CD4-positive, alpha-beta T cell treated with Interleukin-12 subunit alpha and Interleukin-12 subunit beta, for 1 hour (primary cell): Measurements from ENCODE around the gene KCNK7.
A peak's percentile ranks its signal among the peaks of the same experiment; 100 is the strongest.

Experiments
- DNase-seq: peaks from one replicate; pipeline ENCODE4 v3.0.0-alpha.2; 2020

KCNK7 gene

GRCh38 chr11:65625628-65626342 lies 30.2 kb upstream of the KCNK7 start:
- DNase-seq: peak; percentile 72

DNA sequence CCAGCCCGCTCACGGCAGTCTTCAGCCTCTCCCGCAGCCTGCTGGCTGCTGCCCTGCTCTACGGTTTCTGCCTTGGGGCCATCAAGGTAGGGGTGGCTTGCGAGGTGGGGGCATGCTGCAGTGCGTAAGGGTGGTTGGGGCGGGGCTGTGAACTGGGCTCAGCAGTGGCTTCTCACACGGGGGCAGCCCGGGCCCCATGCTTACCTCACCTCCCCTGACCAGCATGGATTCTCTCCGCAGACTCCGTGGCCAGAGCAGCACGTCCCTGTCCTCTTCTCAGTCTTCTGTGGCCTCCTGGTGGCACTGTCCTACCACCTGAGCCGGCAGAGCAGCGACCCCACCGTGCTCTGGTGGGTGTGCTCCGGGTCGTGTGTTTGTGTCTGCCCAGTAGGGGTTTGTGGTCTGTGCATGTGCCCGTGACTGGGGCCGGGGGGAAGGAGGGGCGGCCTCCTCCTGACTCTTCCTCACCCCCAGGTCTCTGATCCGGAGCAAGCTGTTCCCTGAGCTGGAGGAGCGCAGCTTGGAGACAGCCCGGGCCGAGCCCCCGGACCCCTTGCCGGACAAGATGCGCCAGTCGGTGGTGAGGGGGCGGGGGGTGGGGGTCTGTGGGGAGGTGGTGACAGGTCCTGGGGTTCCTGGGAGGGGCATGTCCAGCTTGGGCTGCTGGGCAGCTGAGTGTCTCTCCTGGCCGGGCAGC lies 29.5 kb upstream of the KCNK7 start:
- DNase-seq: no peak

GRCh38 chr11:65623852-65624616 lies 28.4 kb upstream of the KCNK7 start:
- no peak for DNase-seq

DNA sequence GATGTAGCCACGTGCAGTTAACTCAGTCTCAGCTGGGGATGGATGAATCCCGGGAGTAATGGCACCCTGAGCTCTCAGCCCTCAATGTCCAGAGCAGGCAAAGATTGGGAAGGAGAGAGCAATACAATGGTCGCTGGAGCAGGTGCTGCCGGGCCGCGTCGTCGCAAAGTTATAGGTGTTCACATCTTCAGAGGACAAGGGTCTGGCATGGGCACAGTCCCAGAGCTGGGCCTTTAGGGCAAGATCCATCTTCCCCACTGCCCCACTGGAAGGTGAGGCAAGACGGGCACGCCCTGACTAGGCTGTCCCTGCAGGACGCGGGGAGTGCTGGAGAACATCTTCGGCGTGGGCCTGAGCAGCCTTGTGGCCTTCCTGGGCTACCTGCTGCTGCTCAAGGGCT lies 27.6 kb upstream of the KCNK7 start:
- DNase-seq: no peak

- no peak for DNase-seq
Measured at GRCh38 chr11:65622011-65622410, 26.4 kb upstream of the KCNK7 start.

- no peak for DNase-seq
Measured at GRCh38 chr11:65621460-65621859, 25.9 kb upstream of the KCNK7 start.

GRCh38 chr11:65620666-65621065 lies 25.1 kb upstream of the KCNK7 start:
- DNase-seq: no peak

- DNase-seq: no peak
Measured at GRCh38 chr11:65619281-65619928, 23.8 kb upstream of the KCNK7 start.

DNA sequence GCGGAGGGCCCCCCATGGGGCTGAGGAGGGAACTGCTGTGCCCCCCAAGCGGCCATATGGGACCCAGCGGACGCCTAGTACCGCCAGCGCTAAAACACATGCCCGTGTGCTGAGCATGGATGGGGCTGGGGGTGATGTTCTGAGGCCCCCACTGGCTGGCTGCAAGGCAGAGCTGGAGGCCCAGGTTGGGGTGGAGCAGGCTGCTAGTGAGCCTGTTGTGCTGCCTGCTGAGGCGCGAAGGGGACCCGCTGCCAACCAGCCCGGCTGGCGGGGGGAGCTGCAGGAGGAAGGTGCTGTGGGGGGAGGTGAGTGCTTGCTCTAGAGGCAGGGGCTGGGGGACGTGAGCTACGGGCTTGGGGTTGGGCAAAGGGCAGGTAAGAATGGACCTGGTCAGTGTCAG lies 23.2 kb upstream of the KCNK7 start:
- DNase-seq: no peak

- no peak for DNase-seq
Measured at GRCh38 chr11:65617990-65618751, 22.6 kb upstream of the KCNK7 start.

DNA sequence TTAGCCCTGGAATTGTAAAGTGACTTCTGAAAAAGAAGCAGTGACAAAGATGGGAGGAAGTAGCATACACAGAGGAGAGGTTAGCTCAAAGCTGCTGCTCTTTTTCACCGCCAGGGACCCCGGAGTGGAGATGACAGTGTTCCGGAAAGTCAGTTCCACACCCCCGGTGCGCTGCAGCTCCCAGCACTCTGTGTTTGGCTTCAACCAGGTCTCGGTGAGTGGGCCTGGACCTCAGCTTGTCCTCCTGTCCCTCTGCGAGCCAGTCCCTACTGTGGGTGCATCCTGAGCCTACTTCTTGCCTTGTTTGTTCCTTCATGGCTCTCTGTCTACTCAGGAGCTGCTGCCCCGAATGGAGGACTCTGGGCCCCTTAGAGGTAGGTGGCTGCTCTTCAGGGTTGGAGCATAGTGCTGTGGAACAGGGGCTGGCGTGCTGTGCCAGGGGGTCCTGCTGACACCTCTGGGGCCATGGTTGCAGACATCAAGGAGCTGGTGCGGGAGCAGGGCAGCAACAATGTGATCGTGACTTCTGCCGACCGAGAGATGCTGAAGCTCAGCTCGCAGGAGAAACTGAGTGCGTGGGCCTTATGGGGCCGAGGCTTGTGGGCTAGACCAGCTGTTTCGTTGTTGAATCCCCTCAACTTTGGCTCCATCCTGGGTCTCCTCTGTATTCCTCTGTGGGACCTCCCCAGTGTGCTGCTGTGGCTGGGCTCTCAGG lies 21.7 kb upstream of the KCNK7 start:
- no peak for DNase-seq

DNA sequence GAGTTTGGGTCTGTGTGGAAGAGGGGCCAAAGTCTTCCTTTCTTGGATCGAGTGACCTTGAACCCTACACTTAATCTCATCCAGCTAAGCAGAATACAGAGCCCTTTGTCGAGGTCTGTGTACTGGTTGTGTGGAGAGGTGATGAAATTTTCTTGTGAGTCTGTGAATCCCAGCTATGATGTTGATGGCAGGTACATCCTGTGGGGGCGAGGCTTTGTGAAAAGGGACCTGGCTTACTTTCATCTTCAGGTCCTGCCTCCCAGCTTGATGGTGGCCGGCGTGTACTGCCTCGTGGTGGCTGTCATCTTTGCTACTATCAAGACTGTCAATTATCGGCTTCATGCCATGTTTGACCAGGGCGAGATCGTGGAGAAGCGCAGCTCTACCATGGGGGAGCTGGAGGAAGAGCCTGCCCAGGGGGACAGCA lies 21.0 kb upstream of the KCNK7 start:
- DNase-seq: no peak

DNA sequence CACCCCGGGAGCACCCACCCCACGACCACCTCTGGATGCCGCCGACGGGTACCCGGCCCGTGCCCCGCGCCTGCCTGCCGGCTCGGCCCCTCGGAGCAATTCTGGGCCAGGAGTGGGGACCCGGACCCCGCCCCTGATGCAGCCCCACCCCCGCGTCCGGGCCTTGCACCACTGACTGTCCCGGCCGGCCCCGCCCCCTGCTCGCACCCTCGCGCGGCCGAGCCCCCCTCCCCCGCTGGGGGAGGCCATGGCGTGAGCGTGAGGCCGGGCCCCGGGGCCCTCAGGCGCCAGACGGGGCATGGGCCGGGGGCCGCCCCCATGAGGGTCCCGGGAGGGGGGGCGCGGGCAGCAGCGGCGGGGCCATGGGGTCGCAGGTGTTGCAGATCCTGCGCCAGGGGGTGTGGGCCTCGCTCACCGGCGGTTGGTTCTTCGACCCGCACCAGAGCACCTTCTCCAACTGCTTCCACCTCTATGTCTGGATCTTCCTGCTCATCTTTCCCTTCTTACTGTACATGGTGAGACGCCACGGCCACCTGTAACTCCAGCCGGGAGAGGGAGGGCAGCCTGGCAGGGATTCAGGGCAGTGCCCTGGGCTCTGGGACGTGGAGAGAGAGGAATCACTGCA lies 20.5 kb upstream of the KCNK7 start:
- no peak for DNase-seq

GRCh38 chr11:65615229-65615949 lies 19.8 kb upstream of the KCNK7 start, which contains the start of gene PCNX3:
TSS of gene PCNX3 (plus strand) at chr11:65615776. CDS start at chr11:65616312, 536 bp downstream.
- peak; percentile 100 for DNase-seq

DNA sequence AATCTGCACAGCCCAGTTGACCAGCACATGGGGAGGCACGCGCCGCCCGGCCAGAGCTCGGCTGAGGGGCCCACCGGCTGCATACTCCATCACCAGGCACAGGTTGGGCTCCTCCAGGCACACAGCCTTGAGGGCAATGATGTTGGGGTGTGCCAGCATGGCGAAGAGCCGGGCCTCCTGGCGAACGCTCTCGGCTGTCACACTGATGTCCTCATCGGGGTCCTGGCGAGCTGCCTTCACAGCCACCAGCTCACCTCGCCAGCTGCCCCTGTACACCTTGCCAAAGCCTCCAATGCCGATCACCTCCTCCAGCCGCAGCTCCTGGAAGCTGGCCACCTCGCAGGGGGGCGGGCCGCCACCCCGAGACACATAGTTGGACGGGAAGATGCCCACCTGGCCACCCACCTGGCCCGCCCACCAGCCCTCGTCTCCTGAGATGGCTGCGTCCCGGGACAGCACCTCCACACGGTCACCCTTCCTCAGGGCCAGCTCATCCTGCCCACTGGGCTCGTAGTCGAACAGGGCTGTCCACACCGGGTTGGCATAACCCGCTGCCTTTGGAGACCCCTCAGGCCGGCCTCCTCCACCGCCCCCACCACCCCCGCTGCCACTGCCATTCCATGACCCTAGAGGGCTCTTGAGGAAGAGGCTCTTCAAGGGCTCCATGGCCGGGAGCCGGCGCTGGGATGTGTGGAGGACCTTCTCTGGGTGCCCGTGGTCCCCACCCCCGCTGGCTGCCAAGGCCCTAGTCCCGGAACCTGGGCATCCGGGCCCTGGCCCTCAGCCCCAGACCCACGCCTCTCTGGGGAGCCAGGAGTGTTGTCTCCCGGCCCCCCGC lies 17.7 kb upstream of the KCNK7 start:
- no peak for DNase-seq

DNA sequence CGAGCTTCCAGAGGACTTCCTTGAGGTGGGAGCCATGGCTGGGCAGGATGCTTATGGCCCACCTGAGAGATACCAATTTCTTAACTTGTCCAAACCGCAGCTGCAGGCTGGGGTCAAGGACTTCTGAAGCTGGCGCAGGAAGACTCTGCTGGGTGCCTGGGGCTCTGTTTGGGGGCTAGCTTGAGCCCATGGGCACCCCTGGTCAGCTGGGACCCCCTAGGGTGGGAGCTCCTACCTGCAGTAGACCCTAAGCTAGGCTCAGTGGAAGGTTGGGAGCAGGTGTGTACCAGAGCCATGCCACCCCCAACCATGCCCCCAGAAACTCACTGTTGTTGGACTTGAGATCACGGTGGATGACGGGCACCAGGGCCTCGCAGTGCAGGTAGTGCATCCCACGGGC lies 17.1 kb upstream of the KCNK7 start:
- no peak for DNase-seq

DNA sequence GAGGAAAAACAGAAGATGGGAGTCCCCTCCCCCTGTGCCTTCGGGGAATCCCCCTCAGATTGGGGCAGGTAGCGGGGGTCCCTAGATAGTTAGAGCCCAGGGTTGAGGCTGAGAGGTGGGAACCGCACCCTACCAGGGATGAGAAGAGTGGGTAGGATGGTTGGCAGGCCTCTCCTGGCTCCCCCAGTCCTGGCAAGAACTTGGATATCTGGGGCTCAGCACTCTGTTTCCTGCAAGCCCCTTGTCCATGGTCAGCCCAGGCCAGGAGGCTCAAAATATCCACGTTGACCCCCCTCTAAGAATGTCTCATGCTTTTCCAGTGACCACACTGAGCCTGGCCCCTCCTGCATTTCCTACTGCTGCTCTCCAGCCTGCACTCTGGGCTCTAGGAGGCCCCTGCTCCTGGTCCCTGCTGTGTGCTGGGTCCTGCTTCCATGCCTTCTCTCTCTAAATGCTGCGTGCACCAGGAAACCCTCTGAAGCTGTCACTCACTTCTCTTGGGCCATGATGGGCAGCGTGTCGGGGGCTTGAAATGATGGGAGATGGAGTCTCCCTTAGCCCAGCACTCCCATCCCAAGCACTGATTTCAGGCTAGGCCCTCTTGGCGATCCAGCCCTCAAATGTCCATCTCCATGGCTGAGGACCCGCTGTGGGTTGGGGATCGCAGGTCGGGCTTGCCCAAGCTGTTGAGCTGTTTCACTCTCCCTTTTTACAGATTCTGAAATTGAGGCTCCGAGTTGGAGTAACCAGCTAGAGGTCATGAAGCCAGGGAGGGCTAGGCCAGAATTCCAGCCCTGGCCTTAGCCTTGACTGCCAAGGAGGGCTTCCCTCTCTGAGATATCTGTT lies 16.4 kb upstream of the KCNK7 start:
- DNase-seq: no peak

DNA sequence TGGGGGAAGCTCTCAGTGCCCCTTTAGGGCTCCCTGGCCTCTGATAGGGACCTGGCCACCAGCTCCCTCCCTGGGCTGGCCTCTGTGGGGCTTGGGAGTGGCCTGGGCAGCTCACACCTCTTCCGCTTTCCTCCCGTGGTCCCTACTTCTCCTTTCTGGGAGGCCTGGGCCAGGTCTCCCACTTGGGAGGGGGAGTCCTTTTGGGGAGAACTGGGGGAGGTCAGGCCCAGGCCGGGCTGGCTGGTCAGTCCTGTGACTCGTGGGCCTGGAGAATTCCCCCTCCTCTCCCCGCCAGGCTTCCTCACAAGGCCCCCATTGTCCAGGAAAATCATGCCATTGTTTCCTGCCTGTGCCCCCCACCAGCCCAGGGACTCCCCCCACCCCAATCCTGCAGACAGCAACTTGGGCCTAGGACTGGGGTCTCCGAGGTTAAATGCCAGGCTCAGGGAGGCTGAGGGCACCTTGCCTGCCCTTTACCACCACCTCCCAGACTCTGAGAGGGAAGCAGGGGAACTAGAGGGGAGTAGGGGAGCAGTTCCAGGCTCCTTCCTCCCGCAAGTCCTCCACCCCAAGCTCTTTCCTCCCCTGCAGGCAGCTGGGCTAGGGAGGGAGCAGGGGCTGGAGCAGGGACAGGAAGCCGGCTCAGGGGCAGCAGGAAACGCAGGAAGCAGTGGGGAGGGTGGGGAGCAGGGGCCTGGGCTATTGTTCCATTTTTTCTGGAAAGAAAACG lies 15.6 kb upstream of the KCNK7 start:
- DNase-seq: no peak
